ENCODE measurements around the gene KTN1. TPM values are rescaled to one million over a fixed set of nuclear protein-coding genes. Genes with fewer than 3 reads are reported as not detected.

The KTN1 gene
- total and polyA plus RNA-seq, 9 donors = 84.4 to 144 (median 118) TPM

DNA sequence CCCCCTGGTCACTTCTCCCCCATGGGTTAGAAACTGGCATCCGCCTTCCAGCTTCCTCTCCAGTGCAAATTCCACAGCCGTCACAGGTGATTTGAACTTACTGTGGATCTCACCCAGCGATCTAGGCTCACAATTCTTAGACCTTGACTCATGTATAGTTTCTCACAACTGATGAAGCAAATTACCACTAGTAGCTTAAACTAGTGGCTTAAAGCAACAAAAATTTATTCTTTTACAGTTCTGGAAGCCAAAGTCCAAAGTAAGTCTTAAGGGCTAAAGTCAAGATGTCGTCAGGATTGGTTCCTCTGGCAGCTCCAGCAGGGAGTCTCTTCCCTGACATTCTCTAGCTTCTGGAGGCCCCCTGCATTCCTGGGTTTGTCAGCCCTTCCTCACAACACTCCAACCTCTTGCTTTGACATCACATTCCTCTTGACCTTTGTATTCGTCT, 117.4 kb downstream of the KTN1 start:
- Histone ChIP-seq H3K4me1 (ENCODE audit: insufficient read depth) (no peaks in the 10 kb centered on the region), H3K27me3 (no peaks in the 10 kb centered on the region), H3K4me3 (no peak overlapping the region), H3K36me3 (no peaks in the 10 kb centered on the region), H3K27ac (no peak overlapping the region), H3K9me3 (no peaks in the 10 kb centered on the region)
- intact Hi-C loops (cut with DNase I) = no loop called here
- 87 to 89% (median 88%) methylated on average over 5 of the region's 5 CpGs for WGBS, 3 donors
- TF ChIP-seq POLR2A (IDR thresholded peaks at IDR 0.05) = no peak
- TF ChIP-seq EP300 (IDR thresholded peaks at IDR 0.05) = no peak
- TF ChIP-seq CTCF (IDR thresholded peaks at IDR 0.05) = no peak
- DNase-seq = no peak

GRCh38 chr14:55698051-55698450, 118.0 kb downstream of the KTN1 start:
- Histone ChIP-seq H3K27me3 (no peaks in the 10 kb centered on the region), H3K27ac (no peak overlapping the region), H3K4me1 (ENCODE audit: insufficient read depth) (no peaks in the 10 kb centered on the region), H3K4me3 (no peak overlapping the region), H3K9me3 (no peaks in the 10 kb centered on the region), H3K36me3 (no peaks in the 10 kb centered on the region)
- DNase-seq = no peak
- WGBS, 3 donors = 94 to 99% (median 96%) methylated on average over 4 of the region's 4 CpGs
- TF ChIP-seq POLR2A (IDR thresholded peaks at IDR 0.05) = no peak
- TF ChIP-seq EP300 (IDR thresholded peaks at IDR 0.05) = no peak
- TF ChIP-seq CTCF (IDR thresholded peaks at IDR 0.05) = no peak
- intact Hi-C loops (cut with DNase I) = no loop called here

DNA sequence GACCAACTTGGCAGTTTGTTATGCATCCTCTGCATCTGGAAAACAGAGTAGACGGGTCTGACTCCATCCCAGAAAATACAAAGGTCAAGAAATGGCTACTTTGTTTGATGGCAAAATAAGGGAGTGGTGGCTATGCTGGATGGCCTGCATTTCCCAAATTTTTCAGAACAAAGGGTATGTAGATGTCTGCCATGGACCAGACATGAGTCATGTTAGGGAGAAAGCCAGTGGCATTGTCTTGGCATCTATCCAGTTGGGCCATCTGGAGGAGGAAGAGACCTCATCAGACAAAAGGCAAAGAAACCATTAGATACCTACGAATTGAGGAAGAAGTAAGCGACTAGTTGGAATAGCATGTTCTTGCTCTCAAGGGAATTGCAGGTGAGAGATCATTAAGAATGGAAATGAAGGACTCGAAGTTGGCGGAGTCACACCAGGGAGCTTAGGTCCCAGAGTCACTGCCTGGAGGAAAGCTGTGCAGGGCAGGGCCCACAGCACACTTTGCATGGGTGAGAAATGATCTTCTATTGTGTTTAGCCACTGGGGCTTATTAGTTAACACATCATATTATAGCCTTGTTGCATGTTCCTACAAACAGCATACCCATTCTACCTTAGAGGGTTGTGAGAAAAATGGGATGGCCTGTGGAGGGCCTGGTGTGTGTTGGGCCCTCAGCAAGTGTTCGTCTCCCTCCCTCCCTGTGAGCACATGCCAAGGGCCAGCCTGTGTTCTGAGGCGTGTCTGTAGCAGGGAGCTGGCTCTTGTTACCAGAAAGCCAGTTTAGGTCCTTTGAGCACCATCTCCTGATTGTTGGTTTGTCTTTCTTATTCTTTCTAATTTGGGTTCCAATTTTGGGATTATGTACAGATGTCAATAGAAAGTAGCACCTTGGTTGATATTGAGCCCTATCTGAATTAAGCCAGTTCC, 119.4 kb downstream of the KTN1 start:
- H3K4me1 ChIP-seq (ENCODE audit: insufficient read depth) = no peaks in the 10 kb centered on the region
- no peak for DNase-seq
- no peaks in the 10 kb centered on the region for H3K9me3 ChIP-seq

DNA sequence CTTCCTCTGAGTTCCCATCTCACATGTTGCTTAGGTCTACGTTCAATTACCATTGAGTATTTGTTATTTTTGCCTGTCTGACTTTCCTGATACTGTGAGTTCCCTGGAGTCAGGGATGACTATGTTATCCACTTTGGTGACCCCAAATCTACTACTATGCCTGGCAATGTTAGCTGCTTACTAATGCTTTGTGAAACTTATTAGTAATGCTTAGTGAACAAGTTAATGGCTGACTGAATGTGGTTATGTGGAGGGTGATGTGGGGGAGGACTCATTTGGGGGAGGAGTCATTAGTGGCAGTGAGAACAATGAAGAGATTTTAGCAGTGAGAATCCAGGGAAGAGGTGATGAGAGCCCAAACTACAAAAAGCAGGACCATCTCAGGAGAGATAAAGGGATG, 121.6 kb downstream of the KTN1 start:
- H3K27ac ChIP-seq = no peak overlapping the region
- H3K4me1 ChIP-seq (ENCODE audit: insufficient read depth) = no peaks in the 10 kb centered on the region
- DNase-seq = no peak
- H3K27me3 ChIP-seq = no peaks in the 10 kb centered on the region
- intact Hi-C loops (cut with DNase I) = loop anchor here in 2 of 4 donors (10.0 kb wide), 2 partner anchors 723 to 773 kb away; no protein-coding TSS in a partner anchor
- H3K4me3 ChIP-seq = no peak overlapping the region
- no peaks in the 10 kb centered on the region for H3K36me3 ChIP-seq
- TF ChIP-seq POLR2A (IDR thresholded peaks at IDR 0.05) = no peak
- TF ChIP-seq EP300 (IDR thresholded peaks at IDR 0.05) = no peak
- TF ChIP-seq CTCF (IDR thresholded peaks at IDR 0.05) = no peak
- H3K9me3 ChIP-seq = no peaks in the 10 kb centered on the region
- WGBS, 3 donors = 97 to 99% (median 98%) methylated on average over 1 of the region's 1 CpG

More for the DNA sequence above, 119.4 kb downstream of the KTN1 start:
- no peaks in the 10 kb centered on the region for H3K36me3 ChIP-seq
- WGBS, 3 donors = 87 to 93% (median 90%) methylated on average over 7 of the region's 7 CpGs
- TF ChIP-seq EP300 (IDR thresholded peaks at IDR 0.05) = no peak
- no peak for TF ChIP-seq CTCF (IDR thresholded peaks at IDR 0.05)
- TF ChIP-seq POLR2A (IDR thresholded peaks at IDR 0.05) = no peak
- H3K4me3 ChIP-seq = no peak overlapping the region
- no peaks in the 10 kb centered on the region for H3K27me3 ChIP-seq
- intact Hi-C loops (cut with DNase I) = loop anchor here in 2 of 4 donors (10.0 kb wide), 2 partner anchors 725 to 775 kb away; no protein-coding TSS in a partner anchor
- no peak overlapping the region for H3K27ac ChIP-seq

Measured in ovary (tissue), 9 donors.